Epithelial cell of esophagus (primary cell): Measurements from ENCODE around the gene TKT.
A peak's percentile ranks its signal among the peaks of the same experiment; 100 is the strongest.
"Not testable (repeated sequence)": the region's sequence is repeated elsewhere in the genome, so short reads cannot be mapped to it uniquely, and the experiment has no call there.

Source experiments
- DNase-seq: peaks from one replicate; pipeline ENCODE4 v3.0.0; 2010; ENCODE audit warnings: low read depth
- H3K4me3 ChIP-seq: 2 replicates; pipeline ENCODE4 v1.5.1; 2011; ENCODE audit warnings: mild to moderate bottlenecking, low read length, control low read depth
- TF ChIP-seq, protein P1 (sequence below): IDR thresholded peaks from 2 replicates; pipeline ENCODE4 v1.5.1; 2011; ENCODE audit warnings: low read depth, mild to moderate bottlenecking, low read length, control low read depth, inconsistent platforms; ENCODE audit not compliant: insufficient read depth; ENCODE audit errors: missing control alignments

TKT gene

DNA sequence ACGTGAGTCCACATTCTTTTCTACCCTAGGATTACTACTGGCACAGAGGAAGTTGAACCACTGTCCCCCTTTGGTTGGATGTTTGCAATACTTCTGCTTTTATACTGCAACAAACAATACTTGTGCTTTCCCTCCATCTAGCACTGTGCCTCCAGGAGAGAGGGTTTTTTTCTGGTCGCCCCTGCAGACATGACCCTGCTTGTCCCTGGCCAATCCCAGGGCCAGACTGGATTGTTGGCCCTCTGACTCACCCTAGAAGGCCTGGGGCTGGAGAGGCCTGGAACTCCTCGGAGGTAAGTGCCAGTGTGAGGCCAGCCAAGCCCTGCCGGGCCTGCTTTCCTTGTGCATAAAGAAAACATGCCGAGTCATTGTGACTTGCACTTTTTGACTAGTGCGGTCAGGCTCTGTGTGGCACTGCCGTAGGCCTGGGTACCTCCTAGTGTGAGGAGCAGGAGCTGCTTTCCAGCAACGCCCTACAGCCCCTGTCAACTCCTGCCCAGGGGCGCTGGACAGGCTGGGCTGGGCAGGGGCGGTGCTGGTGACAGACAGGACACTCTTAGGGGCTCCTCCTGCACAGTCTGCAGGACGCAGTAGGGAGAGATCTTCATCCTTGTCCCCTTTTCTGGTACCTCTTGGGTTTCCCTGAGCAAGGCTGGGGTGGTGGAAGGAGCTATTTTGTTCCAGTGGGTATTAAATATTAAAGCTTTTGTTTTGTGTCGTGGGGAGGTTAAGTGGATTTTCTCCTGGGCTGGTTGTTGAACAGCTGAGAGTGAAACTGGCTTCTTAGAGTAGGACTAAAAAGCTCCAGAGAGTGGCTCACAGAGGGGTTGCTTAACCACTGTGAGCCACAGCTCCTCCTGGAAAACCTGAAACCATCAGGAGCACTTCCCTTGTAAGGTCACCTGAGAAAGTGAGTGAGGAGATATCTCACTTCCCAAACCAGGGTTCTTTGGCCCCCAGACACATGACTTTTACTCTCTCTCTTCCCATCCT is 14.4 kb upstream of the TKT start:
- DNase-seq: peak; percentile 100

GRCh38 chr3:53269193-53269592 is 13.4 kb upstream of the TKT start:
- not testable (repeated sequence) for H3K4me3 ChIP-seq, DNase-seq

More for the DNA sequence above, 14.4 kb upstream of the TKT start:
- H3K4me3 ChIP-seq: no peak overlapping the region
- TF ChIP-seq, protein P1, sequence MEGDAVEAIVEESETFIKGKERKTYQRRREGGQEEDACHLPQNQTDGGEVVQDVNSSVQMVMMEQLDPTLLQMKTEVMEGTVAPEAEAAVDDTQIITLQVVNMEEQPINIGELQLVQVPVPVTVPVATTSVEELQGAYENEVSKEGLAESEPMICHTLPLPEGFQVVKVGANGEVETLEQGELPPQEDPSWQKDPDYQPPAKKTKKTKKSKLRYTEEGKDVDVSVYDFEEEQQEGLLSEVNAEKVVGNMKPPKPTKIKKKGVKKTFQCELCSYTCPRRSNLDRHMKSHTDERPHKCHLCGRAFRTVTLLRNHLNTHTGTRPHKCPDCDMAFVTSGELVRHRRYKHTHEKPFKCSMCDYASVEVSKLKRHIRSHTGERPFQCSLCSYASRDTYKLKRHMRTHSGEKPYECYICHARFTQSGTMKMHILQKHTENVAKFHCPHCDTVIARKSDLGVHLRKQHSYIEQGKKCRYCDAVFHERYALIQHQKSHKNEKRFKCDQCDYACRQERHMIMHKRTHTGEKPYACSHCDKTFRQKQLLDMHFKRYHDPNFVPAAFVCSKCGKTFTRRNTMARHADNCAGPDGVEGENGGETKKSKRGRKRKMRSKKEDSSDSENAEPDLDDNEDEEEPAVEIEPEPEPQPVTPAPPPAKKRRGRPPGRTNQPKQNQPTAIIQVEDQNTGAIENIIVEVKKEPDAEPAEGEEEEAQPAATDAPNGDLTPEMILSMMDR: peak; percentile 3

GRCh38 chr3:53267766-53268165 is 11.9 kb upstream of the TKT start:
- TF ChIP-seq, protein P1: no peak
- DNase-seq: no peak
- H3K4me3 ChIP-seq: no peak overlapping the region

- DNase-seq: no peak
- TF ChIP-seq, protein P1: no peak
- H3K4me3 ChIP-seq: no peak overlapping the region
Measured at GRCh38 chr3:53264718-53265117, 8.9 kb upstream of the TKT start.

- TF ChIP-seq, protein P1: no peak
- no peak overlapping the region for H3K4me3 ChIP-seq
- DNase-seq: no peak
Measured at GRCh38 chr3:53263907-53264306, 8.1 kb upstream of the TKT start.

DNA sequence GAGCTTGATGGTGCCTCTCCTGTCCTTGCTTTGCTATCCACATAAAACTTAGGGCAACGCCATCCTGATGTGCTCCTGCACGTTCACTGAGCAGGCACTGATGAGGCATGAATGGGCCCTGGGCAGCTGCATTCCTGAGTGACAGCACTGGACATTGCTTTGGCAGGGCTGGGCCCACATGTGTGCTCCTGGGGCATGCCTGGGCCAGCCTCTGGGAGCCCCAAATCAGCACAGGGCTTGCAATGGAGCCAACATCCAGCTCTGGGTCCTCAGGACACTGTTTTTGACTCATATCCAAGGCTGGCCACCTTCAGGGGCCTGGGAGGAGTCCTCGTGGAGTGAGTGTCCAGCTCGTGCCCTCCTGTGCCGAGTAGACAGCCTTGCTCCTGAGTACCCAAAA is 5.9 kb upstream of the TKT start:
- TF ChIP-seq, protein P1: no peak
- H3K4me3 ChIP-seq: no peak overlapping the region
- DNase-seq: peak; percentile 85

DNA sequence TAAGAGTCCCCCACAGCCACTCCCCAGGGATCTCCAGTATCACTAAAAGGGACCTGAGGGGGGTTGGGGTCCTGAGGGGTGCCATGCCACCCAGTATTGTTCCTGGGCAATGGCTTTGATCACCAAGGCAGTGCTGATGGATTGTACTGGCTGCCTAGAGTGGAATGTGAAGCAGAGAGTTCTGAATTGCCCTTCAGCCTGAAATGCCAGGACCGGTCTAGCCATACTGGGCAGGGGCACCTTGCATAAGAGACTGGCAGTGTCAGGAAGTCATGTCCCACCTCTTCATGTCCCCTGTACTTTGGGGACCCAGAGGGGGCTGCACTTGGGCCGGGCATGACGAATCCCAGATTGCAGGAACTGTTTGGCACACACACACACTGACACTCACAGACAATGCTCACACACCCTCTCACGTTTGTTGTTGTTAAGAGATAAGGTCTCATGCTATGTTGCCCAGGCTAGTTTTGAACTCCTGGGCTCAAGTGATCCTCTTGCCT is 4.5 kb upstream of the TKT start:
- no peak overlapping the region for H3K4me3 ChIP-seq
- TF ChIP-seq, protein P1: no peak

More for the DNA sequence above, 4.5 kb upstream of the TKT start:
- no peak for DNase-seq
